CD4-positive, alpha-beta T cell treated with Interferon alpha-2 for 1 hour (primary cell): ENCODE results near the gene PLXNB2.
A peak's percentile ranks its signal among the peaks of the same experiment; 100 is the strongest.

Experiments used
- DNase-seq, 2 donors: peaks; one replicate each; pipeline ENCODE4 v3.0.0-alpha.2; 2020 to 2022

PLXNB2 gene

DNA sequence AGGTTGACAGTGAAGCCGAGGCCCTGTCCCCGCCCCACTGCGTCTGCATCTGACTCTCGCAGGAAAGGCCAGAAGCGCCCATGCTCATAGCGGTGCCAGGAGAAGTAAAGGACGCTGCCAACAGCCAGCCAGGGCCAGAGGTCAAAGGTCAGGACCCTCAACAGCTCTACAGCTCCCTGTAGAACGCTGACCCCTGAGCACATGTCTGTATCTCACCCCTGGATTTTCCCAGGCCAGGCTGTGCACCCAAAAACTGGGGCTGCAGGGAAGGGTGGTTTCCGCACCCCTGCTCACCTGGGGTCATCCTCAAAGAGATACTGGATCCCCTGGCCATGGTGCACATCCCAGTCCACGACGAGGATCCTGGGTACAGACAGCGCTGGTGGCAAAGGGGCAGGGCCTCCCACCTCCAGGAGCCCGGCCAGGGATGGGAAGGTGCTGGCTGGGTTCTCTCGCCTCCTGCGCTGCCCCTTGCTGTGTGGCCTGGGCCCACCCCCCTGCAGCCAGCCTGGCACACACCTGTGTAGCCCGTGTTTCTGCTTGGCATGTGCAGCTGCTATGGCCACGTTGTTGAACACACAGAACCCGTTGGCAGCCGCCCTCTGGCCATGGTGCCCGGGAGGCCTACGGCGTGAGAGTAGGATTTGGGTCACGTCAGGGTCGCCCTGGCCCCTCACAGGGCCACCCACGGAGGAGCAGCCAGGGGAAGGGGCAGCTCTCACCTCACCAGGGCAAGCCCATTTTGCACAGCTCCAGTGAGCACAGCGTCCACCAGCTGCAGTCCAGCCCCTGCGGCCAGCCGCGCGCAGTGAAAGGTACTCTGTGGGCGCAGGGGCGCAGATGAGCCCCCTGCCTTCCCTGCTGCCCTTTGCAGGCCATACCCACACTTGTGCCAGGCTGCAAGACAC lies 57.9 kb downstream of the PLXNB2 start:
- no peak for DNase-seq

GRCh38 chr22:50248196-50249081 lies 59.0 kb downstream of the PLXNB2 start:
- DNase-seq = no peak

DNA sequence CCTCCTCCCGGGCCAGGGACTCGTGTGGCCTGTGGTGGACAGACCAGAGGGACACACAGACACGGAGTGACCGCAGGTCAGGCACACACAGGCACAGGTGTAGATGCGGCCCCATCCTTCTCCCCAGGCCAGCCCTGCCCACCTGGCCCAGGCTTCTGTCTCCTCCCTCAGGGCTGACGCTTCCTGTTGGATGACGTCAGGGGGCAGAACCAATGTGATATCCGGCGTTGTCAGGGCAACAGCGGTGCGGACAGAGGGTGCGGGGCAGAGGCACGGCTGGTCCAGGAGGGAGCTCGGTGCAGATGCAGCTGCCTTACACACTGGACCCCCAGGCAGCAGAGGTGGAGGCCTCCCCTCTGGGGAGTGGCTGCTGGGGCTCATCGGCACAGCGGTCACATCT lies 59.7 kb downstream of the PLXNB2 start:
- DNase-seq = peak; percentile 72 to 82

DNA sequence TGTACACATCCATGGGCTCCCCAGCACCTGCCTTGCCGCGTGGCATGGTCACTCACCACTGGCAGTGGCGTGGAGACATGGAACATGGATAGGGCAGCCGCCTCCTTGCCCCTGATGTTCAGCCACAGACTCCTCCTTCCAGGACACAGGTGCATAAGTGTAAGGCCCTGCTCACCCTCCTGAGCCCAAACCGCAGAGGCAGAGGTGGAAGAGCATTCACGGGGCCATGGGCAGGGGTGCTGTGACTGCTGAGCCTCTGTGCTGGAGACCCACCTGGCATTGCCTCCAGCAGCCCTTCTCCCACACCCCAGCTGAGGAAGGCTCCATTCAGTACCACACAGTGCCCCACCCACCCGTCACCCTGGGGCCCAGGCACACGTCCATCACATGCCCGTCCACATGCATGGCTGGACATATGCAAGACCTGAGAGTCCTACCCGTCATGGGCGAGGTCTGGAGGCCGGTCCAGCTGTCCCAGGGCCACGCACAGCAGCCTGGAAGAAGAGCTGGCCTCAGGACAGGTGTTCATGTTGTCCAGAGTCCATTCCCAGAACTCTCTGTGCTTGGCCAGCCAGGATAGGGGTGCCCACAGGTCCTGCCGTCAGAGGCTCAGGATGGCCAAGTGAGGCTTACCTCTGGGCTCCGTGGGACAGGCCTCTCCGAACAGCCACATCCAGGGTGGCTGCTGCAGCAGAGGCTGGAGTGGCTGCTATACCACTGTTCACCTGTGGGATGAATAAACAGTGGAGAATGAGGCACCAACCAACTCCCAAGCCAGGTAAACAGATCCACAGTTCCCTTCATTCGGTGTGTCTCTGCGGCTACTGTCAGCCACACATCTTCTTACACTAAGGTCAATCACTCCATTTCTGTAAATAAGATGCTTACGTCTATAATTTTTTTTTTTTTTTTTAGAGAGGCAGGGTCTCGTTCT lies 60.9 kb downstream of the PLXNB2 start:
- no peak for DNase-seq

DNA sequence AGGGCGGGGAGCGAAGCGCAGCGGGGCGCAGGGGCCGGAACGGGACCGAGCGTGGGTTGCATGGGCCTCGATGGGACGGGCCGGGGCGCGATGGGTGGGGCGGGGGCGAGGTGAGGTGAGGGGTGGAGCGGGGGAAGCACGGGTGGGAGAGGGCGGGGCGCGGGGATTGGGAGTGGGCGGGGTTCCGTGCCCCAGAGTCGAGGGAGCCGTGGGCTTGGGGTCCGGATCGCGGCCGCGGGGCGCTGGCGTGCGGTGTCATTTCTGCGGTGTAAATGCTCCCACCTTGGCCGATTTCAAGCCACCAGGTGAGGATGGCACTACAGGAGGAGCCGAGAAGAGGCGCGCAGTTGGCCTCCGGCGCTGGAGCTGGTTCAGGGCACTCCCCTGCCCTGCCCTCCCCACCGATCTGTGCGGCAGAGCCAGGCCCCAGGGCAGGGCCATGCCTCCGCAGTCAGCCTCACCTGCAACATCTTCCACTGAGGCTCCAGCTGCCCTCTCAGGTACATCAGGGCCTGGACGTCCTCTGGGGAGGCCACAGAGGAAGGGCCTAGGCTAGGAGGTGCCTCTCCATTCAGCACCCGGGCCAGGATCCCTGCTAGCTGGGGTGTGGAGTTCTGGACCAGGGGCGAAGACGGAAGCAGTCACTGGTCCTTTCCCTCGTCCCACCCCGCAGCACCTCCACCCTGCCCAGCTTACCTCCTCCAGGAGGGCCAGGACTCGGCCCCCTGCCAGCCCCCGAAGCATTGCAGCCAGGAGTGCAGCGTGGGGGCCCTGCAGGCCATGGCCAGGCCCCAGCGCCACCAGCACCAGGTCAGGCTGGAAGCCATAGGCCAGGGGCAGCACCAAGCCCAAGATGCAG lies 62.0 kb downstream of the PLXNB2 start:
- DNase-seq = no peak

- peak; percentile 90 to 92 for DNase-seq
Measured at GRCh38 chr22:50244420-50245213, 62.8 kb downstream of the PLXNB2 start, which contains the start of gene TUBGCP6. Gene TUBGCP6 (minus strand): TSS chr22:50245023. CDS start chr22:50244459, 564 bp downstream.

- DNase-seq = no peak
Measured at GRCh38 chr22:50243685-50244419, 63.6 kb downstream of the PLXNB2 start.

DNA sequence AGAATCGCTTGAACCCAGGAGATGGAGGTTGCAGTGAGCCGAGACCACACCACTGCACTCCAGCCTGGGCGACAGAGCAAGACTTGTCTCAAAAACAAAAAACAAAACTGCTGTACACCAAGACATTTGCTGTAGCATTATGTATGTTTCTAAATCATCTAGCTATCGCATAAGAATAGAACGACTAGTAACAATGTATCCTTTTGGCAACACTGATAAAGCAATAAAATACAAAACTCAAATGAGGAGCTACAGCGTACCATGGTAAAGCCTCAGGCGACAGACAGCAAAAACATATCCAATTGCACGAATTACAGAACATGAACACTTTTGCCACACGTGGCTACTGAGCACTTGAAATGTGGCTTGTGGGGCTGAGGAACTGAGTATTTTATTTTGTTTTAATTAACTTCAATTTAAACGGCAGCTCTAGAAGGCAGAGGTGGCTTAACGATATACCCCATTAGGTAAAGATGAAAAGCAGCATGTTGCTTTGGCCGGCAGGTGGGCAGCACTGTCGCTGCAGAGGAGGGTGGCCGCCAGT lies 65.0 kb downstream of the PLXNB2 start:
- DNase-seq = no peak

DNA sequence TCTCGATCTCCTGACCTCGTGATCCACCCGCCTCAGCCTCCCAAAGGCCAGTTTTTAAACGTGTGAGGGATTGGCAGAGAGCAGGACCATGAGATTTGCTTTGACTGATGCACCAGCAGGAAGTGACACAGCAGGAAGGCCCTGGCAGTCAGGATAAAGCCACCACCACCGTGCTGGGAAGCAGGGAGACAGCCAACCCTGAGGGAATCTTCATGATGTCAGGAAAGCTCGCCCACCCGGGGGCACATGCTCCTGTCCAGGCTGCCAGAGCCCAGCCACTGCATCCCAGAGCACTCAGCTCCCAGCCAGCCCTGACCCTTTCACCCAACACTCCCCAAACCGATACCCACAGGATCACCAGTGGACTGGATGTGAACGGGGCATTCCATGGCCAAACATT lies 68.7 kb downstream of the PLXNB2 start:
- no peak for DNase-seq

- DNase-seq = no peak
Measured at GRCh38 chr22:50236731-50237409, 70.6 kb downstream of the PLXNB2 start.

DNA sequence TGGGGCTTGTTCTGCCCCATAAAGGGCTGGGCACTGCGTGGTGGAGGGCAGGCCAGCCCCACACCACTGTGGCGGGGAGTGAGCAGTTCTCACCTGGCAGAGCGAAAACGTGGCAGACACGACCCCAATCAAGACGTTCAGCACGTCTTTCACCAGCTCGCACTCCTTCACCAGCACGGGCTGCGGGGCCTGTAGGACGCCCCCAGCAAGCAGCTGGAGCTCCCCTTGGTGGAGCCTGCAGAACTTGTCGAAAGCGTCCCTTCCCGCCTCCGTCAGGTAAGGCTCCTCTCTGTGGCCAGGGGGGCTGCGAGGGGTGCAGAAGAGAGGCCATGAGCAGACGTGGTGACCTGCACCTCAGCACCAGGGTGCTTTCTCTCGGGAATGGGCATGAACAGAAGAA lies 74.2 kb downstream of the PLXNB2 start:
- no peak for DNase-seq

DNA sequence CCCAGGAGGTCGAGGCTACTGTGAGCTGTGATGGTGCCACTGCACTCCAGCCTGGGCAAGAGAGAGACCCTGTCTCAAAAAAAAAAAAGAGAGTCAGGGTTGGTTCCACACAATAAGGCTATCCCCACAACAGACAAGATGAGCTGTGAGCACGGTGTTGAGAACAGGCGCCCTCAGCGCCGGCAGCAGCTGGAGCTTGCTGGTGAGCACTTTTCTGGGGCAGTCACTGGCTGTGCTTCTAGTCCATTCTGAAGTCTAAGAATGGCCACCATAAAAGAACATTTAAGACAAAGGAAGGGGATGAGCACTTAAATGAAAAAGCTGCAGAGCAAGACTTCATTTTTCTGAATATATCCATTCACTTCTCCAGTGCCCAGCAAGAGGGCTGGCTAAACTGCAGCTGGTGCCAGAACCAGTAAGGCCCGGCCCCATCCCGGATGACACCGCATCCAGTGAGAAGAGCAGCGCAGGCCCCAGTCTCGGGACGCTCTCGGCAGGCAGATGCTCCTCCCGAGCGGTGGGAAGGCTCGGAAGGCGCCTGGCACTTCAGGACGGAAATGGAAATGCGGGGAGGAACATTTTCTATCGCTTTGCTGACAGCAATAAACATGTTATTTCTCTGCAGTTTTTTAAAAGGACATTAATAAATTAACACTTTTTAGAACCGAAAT lies 74.8 kb downstream of the PLXNB2 start:
- DNase-seq = no peak

- DNase-seq = no peak
Measured at GRCh38 chr22:50229370-50229769, 78.1 kb downstream of the PLXNB2 start.

DNA sequence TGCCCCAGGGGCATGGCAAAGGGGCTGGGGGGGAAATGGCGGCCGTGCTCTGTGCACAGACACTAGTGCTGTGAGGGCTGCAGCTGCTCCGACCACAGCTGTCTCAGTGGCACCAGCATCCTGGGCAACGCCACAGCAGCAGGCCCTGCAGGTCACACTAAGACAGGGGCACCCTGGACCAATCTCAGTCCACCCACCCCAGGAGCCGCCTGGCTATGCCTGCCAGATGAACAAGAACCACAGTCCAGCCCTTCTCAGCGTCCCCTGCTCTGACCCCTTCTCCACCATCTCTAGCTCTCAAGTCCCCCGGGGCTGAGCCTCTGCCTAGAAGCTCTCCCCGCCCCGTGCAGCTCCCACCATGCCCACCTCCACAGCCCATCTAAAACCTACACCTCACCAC lies 79.1 kb downstream of the PLXNB2 start:
- no peak for DNase-seq

GRCh38 chr22:50227579-50228215 lies 79.7 kb downstream of the PLXNB2 start:
- no peak for DNase-seq

DNA sequence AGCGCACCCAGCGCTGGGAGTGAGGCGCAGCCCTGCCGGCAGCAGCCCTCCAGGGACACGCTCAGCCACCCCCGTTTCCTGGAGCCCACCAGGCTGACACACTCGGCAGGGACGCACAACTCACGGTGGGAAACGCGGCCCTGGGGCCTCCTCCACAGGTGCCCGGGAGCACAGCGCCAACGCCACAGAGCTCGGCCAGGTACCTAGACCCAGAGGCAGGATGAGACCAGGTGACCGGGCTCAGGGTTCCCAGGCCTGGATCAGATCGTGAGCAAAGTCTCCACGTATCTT lies 80.6 kb downstream of the PLXNB2 start:
- no peak for DNase-seq

- DNase-seq = no peak
Measured at GRCh38 chr22:50226063-50226874, 81.2 kb downstream of the PLXNB2 start.
